GM12864 (cell line): ENCODE measurements around the gene SLC25A31.

ENCODE experiments used
- DNase-seq: peaks from one replicate; pipeline ENCODE4 v3.0.0-alpha.2; 2011; ENCODE audit warnings: low read depth
- H3K4me3 ChIP-seq: 2 replicates; pipeline ENCODE4 v1.5.1; 2011; ENCODE audit warnings: mild to moderate bottlenecking, low read depth, low read length, control low read depth
- TF ChIP-seq, protein P1 (sequence below): IDR thresholded peaks from 2 replicates; pipeline ENCODE4 v1.5.1; 2011; ENCODE audit warnings: low read depth, mild to moderate bottlenecking, moderate library complexity, low read length, control low read depth, inconsistent platforms; ENCODE audit errors: missing control alignments

Gene SLC25A31

GRCh38 chr4:127809173-127809800 lies 79.1 kb downstream of the SLC25A31 start:
- TF ChIP-seq, protein P1, sequence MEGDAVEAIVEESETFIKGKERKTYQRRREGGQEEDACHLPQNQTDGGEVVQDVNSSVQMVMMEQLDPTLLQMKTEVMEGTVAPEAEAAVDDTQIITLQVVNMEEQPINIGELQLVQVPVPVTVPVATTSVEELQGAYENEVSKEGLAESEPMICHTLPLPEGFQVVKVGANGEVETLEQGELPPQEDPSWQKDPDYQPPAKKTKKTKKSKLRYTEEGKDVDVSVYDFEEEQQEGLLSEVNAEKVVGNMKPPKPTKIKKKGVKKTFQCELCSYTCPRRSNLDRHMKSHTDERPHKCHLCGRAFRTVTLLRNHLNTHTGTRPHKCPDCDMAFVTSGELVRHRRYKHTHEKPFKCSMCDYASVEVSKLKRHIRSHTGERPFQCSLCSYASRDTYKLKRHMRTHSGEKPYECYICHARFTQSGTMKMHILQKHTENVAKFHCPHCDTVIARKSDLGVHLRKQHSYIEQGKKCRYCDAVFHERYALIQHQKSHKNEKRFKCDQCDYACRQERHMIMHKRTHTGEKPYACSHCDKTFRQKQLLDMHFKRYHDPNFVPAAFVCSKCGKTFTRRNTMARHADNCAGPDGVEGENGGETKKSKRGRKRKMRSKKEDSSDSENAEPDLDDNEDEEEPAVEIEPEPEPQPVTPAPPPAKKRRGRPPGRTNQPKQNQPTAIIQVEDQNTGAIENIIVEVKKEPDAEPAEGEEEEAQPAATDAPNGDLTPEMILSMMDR: peak; percentile 7
- no peak for DNase-seq
- H3K4me3 ChIP-seq: no peak overlapping the region

DNA sequence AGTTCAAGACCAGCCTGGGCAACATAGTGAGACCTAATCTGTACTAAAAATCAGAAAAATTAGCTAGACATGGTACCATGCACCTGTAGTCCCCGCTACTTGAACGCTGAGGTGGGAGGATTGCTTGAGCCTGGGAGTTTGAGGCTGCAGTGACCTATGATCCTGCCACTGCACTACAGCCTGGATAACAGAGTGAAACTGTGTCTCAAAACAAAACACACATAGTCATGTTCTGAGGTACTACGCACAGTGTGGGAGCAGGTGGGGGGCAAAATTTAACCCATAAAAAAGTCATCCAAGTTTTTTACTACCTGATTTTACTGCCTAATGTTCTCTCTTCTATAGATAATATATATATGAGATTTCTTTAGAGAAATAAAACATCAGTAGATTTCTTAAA lies 80.4 kb downstream of the SLC25A31 start:
- TF ChIP-seq, protein P1: no peak
- no peak overlapping the region for H3K4me3 ChIP-seq
- DNase-seq: no peak

- TF ChIP-seq, protein P1: no peak
- H3K4me3 ChIP-seq: no peak overlapping the region
- DNase-seq: no peak
Observed at GRCh38 chr4:127822430-127822829, 92.2 kb downstream of the SLC25A31 start.
